ENCODE data around the gene GRID2.

The GRID2 gene

DNA sequence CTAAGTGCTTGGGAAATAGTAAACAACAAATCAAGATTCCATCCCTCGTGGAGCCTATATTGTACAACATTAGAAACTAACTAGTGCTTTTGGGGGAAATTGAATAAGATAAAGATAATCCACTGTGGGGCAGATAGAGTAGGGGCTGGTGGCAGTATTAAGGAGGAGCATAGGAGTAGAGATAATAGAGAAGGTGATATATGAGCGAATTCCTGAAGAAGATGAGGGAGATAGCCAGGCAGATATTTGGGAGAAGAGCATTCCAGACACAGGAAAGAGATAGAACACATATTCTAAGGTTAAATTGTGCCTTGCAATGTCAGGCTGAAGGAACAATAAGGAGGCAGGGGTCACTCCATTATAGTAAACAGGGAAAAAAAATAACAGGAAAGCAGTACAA, 218.2 kb downstream of the GRID2 start:
- no peak for DNase-seq (ENCODE audit: low read depth in 2 of 2)

- DNase-seq (ENCODE audit: low read depth in 2 of 2), result no peak
These were observed 218.6 kb downstream of the GRID2 start for GRCh38 chr4:92522356-92522755.

DNA sequence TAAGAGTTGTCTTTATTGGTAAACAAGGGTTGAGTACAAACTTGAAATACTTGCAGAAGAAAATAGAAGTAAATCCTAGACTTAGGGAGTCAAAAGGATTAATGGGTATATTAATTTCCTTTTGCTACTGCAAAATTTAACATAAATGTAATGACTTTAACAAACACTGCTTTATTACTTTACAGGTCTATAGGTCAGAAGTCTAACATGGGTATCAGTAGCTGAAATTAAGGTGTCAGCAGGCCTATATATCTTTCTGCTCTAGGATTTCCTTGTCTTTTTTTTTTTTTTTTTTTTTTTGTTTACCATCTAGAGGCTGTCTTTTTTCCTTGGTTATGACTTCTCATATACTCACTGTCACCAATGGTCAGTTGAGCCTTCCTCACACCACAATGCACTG, 220.4 kb downstream of the GRID2 start:
- no peak for DNase-seq (ENCODE audit: low read depth in 2 of 2)

GRCh38 chr4:92528541-92528940, 224.8 kb downstream of the GRID2 start:
- DNase-seq (ENCODE audit: low read depth in 2 of 2), result no peak

DNA sequence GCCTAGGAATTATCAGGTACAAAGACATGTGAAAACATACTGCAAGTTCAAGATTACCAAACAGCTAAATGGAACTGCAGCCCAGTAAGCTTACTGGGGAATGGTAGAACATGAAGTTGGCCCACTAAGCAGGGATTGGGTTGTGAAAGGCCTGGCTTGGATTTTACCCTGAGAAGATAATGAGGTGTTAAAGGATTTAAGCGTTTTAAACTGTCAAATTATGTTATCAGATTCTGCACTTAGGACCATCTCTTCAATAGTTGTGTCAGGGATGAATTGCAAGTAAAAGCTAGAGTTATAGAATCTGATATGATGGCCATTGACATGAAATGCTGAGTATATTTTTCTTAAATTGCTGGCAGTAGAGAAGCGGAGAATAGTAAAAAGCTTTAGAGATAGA, 225.7 kb downstream of the GRID2 start:
- no peak for DNase-seq (ENCODE audit: low read depth in 2 of 2)

- no peak for DNase-seq (ENCODE audit: low read depth in 2 of 2)
These were observed 231.8 kb downstream of the GRID2 start for GRCh38 chr4:92535599-92535998.

GRCh38 chr4:92551616-92552015, 247.8 kb downstream of the GRID2 start:
- no peak for DNase-seq (ENCODE audit: low read depth in 2 of 2)

DNA sequence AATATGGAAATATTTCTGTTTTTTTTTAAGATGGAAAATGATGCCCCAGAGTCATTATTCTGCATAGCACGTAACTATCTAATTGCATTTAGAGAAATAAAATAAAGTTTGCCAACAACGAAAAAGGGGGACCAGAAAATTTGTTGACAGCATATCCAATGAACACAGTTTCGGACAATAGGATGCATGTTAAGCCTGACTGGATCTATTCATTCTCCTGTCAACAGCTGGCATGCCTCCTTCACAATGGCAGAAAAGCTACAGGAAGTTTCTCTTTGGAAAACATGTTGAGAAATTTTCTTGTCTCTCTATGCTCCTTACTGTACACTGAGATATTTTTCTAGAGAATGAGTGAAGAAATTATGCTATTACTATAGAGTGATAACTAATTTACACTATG, 262.5 kb downstream of the GRID2 start:
- DNase-seq (ENCODE audit: low read depth in 2 of 2), result no peak

DNA sequence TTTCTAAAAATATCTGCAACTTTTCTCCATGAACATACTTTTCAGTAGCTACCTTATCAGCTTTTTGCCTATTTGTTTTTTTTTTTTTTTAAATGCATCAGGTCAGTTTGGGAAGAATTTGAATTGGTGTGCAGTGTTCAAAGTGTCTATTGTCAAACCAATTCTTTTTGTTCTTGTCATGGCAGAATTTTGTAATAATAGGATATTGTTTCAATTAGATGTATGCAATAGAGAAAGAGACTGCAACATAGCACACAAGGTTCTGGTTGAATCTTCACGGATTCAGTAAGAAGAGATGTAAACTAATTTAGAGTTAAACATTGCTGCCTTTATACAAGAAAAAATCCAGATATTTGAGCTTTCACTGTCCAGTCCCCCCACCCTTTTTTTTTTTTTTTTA, 277.1 kb downstream of the GRID2 start:
- DNase-seq (ENCODE audit: low read depth in 2 of 2), result no peak

DNA sequence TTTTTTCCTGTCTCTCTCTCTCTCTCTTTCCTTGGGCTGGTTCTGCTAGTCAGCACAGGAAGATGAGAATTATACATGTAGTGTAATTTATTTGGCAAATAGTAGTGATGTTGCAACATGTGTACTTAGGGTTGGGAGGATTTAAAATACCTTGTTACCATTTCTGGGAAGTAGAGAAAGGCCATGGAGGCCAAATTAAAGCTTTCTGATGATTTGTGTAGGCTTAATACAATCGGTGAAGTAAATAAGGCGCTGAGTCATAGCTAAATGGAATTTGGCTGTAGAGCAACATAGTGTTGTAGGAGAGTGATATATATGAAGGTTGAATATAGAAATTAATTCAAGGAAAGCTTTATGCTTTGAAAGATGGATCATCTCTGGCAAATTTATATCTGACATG, 295.3 kb downstream of the GRID2 start:
- no peak for DNase-seq (ENCODE audit: low read depth in 2 of 2)

DNA sequence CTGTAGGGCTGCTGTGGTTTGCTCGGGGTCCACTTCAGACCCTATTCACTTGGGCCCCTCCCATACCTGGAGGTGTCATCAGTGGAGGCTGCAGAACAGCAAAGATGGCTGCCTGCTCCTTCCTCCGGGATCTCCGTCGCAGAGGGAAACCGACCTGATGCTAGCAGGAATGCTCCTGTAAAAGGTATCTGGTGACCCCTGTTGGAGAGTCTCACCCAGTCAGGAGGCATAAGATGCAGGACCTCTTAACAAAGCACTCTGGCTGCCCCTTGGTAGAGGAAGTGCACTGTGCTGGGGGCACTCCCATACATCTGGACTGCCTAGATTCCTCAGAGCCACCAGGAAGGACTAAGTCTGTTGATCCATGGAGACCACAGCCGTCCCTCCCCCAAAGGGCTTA, 296.9 kb downstream of the GRID2 start:
- no peak for DNase-seq (ENCODE audit: low read depth in 2 of 2)

- DNase-seq (ENCODE audit: low read depth in 2 of 2), result no peak
These were observed 302.5 kb downstream of the GRID2 start for GRCh38 chr4:92606227-92606626.

DNA sequence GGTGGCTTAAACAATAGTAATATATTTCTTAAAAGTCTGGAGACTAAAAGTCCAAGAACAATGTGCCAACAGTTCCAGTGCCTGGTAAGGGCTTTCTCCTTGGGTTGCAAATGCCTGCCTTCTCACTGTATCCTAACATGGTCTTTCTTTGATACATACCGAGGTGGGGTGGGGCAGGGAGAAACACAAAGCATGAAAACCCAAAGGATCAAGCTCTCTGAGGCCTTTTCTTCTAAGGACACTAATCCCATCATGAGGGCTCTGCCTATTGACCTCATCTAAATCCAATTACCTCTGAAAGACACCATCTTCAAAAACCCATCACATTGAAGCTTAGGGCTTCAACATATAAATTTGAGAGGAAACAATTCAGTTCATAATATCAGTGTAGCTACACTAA, 311.3 kb downstream of the GRID2 start:
- no peak for DNase-seq (ENCODE audit: low read depth in 2 of 2)

GRCh38 chr4:92618968-92619367, 315.2 kb downstream of the GRID2 start:
- no peak for DNase-seq (ENCODE audit: low read depth in 2 of 2)

DNA sequence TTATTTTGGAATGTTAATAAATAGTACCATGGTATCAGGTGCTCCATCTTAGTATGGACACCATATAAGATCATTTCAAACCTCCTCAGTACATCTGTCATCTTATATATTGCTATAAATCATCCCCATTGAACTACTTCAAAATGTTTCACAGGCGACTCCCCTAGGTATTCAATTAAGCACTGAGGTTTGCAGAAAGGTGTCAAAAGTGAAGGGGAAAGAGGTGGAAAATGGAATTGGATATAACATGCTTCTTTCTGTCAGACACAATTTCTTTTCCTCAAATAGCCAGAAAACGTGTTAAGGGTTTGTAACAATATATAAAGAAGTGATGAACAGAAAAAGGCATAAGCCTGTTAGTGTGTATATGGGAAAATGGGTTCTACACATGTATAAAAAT, 325.5 kb downstream of the GRID2 start:
- DNase-seq (ENCODE audit: low read depth in 2 of 2), result no peak

GRCh38 chr4:92634882-92635281, 331.1 kb downstream of the GRID2 start:
- DNase-seq (ENCODE audit: low read depth in 2 of 2), result no peak

DNA sequence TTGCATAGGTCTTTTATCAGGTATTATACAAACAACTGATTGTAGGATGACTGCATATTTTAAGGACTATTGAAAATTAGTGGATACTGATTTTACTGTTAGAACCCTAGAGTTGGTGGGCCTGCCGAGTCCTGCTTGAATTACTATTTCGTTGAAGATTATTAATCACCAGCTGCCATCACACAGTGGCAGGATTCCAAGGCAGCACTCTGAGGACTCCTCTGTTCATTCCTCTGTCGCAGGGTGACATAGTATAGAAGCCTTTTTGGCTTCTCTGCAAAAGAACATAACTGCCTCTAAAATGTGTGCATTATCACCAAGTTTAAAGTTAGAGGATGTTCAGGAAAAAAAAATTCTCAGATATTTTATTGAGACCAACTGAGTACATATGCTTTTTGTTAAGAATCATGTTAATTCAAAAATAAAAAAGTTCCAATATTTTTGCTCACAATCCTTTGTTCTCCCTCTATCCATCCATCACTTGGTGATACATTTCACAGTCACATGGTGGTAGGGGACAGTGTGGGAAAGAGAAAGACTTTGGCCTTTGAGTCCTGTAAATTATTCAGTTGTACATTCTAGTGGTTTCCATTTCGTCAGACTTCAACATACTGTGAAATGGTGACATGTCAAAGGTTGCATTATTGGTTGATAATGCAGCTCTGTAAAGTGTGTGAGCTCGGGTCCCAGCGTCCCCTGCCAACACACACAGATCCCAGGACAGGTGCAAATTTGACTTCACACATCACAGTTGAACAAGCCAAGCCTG, 332.5 kb downstream of the GRID2 start:
- DNase-seq (ENCODE audit: low read depth in 2 of 2), result no peak

DNA sequence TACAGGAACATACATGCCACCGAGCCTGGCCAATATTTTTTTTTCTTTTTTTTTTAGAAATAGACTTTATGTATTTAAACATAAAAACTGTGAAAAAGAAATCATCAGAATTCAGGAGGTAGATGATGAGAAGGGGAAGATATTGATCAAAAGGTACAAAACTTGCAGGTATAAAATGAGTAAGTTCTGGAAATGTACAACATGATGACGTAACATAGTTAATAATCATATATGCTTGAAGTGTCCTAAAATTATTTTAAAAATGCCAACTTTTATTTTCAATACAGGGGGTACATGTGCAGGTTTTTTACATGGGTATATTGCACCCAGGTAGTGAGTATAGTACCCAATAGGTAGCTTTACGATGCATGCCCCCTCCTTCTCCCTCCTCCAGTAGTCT, 337.6 kb downstream of the GRID2 start:
- DNase-seq (ENCODE audit: low read depth in 2 of 2), result no peak

- DNase-seq (ENCODE audit: low read depth in 2 of 2), result no peak
These were observed 343.1 kb downstream of the GRID2 start for GRCh38 chr4:92646826-92647225.

- no peak for DNase-seq (ENCODE audit: low read depth in 2 of 2)
These were observed 347.8 kb downstream of the GRID2 start for GRCh38 chr4:92651536-92651935.

- DNase-seq (ENCODE audit: low read depth in 2 of 2), result no peak
These were observed 350.3 kb downstream of the GRID2 start for GRCh38 chr4:92654084-92654483.

GRCh38 chr4:92657695-92658094, 353.9 kb downstream of the GRID2 start:
- no peak for DNase-seq (ENCODE audit: low read depth in 2 of 2)

DNA sequence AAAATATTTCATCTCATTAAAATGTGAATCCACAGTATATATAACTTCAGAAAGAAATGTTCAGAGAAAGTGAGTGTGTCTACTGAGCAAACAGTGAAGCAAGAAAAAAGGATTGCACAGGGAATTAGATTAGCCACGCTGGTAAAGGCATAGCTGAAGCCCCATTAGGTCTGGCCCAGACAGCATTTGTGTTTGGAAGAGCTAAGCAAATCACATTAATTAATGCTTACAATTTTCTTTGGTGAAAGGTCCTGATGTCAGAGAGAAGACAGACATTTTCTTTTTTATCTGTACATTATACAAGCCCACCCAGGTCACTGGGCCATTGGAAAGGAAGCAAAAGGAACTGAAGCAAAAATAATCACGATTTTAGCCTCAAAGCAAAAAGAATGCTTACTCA, 354.6 kb downstream of the GRID2 start:
- no peak for DNase-seq (ENCODE audit: low read depth in 2 of 2)

DNA sequence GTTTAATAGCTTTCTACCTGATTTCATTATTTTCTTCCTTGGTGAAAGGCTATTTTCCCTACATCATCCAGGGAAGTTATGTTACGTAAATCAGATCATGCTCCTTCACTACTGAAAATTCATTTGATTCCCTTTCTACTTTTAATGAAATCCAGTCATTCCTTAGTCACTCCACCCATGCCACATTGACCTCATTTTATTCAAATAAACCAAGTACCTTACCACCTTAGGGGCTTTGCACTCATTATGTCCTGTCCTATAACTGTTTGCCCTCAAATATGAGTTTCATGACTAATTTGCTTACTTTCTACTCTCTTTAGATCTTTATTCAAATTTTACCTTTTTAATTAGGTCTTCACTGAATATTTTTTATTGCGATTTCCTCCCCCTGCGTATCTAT, 374.0 kb downstream of the GRID2 start:
- DNase-seq (ENCODE audit: low read depth in 2 of 2), result no peak
